NAMALWA (cell line): ENCODE measurements around the gene RXFP4.
"Not testable (repeated sequence)": the region's sequence is repeated elsewhere in the genome, so short reads cannot be mapped to it uniquely, and the experiment has no call there.

Experiments used
- DNase-seq: peaks from one replicate; pipeline ENCODE4 v3.0.0-alpha.2; 2015; ENCODE audit warnings: low spot score

The RXFP4 gene

GRCh38 chr1:155940993-155941844 lies at the start of gene RXFP4:
Gene RXFP4, plus strand, starts transcription at chr1:155941638. Its CDS starts 72 bp downstream, at chr1:155941710.
- DNase-seq, result peak; percentile 50

- no peak for DNase-seq
Measured at GRCh38 chr1:155892796-155893195, 48.6 kb upstream of the RXFP4 start.

- peak; percentile 42 for DNase-seq
Measured at GRCh38 chr1:155893389-155894142, 47.9 kb upstream of the RXFP4 start.

- DNase-seq, result not testable (repeated sequence)
Measured at GRCh38 chr1:155895617-155896016, 45.8 kb upstream of the RXFP4 start.

GRCh38 chr1:155896476-155896875 lies 45.0 kb upstream of the RXFP4 start:
- not testable (repeated sequence) for DNase-seq

GRCh38 chr1:155897746-155898145 lies 43.7 kb upstream of the RXFP4 start:
- DNase-seq, result no peak

GRCh38 chr1:155898888-155899287 lies 42.5 kb upstream of the RXFP4 start:
- no peak for DNase-seq

- no peak for DNase-seq
Measured at GRCh38 chr1:155899683-155900082, 41.8 kb upstream of the RXFP4 start.

- no peak for DNase-seq
Measured at GRCh38 chr1:155900161-155900560, 41.3 kb upstream of the RXFP4 start.

GRCh38 chr1:155904261-155904660 lies 37.2 kb upstream of the RXFP4 start:
- no peak for DNase-seq

GRCh38 chr1:155909894-155910293 lies 31.5 kb upstream of the RXFP4 start:
- peak; percentile 44 for DNase-seq

- DNase-seq, result peak; percentile 49
Measured at GRCh38 chr1:155910621-155911121, 30.8 kb upstream of the RXFP4 start.

GRCh38 chr1:155911156-155912055 lies 30.0 kb upstream of the RXFP4 start, which contains the start of gene RIT1:
Gene RIT1, minus strand, starts transcription at chr1:155911349. Its CDS starts 588 bp downstream, at chr1:155910761.
- peak; percentile 94 for DNase-seq

- DNase-seq, result no peak
Measured at GRCh38 chr1:155912056-155912536, 29.3 kb upstream of the RXFP4 start.

GRCh38 chr1:155913969-155914757 lies 27.3 kb upstream of the RXFP4 start:
- no peak for DNase-seq

GRCh38 chr1:155918660-155919059 lies 22.8 kb upstream of the RXFP4 start:
- DNase-seq, result no peak

- DNase-seq, result no peak
Measured at GRCh38 chr1:155919801-155920200, 21.6 kb upstream of the RXFP4 start.

GRCh38 chr1:155920717-155921116 lies 20.7 kb upstream of the RXFP4 start:
- peak; percentile 7 for DNase-seq

GRCh38 chr1:155925506-155925905 lies 15.9 kb upstream of the RXFP4 start:
- no peak for DNase-seq

- DNase-seq, result no peak
Measured at GRCh38 chr1:155929057-155929456, 12.4 kb upstream of the RXFP4 start.

- not testable (repeated sequence) for DNase-seq
Measured at GRCh38 chr1:155930725-155931124, 10.7 kb upstream of the RXFP4 start.
